GM19239 (cell line): ENCODE results near the gene KIF3A.
"Not testable (repeated sequence)": the region's sequence is repeated elsewhere in the genome, so short reads cannot be mapped to it uniquely, and the experiment has no call there.

Experiments used
- DNase-seq: peaks from one replicate; pipeline ENCODE4 v3.0.0; 2011; ENCODE audit warnings: low spot score; ENCODE audit not compliant: insufficient read length
- FAIRE-seq: peaks from 2 replicates; lab custom pipeline; 2011; peaks lifted over from hg19 to GRCh38; lab: Jason Lieb, UNC

KIF3A gene

DNA sequence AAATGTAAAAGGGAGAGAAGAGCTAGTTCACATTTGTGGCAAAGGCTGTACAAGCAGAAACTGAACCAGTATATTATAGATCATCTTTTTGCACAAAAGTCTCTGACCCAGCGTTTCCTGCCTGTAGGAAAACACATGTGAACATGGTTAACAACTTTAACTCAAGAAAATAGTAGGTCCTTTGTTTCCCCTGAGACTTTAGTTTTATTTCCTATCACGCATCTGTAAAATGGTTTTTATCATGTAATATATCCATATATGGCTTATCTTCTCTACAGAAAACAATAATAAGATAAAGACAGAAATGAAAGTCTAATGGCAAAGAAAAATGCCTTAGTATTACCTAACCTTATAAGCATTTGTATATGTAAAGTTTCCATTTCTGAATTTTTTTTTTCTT is 2.7 kb downstream of the KIF3A start:
- FAIRE-seq (no peak), DNase-seq (no peak)

DNA sequence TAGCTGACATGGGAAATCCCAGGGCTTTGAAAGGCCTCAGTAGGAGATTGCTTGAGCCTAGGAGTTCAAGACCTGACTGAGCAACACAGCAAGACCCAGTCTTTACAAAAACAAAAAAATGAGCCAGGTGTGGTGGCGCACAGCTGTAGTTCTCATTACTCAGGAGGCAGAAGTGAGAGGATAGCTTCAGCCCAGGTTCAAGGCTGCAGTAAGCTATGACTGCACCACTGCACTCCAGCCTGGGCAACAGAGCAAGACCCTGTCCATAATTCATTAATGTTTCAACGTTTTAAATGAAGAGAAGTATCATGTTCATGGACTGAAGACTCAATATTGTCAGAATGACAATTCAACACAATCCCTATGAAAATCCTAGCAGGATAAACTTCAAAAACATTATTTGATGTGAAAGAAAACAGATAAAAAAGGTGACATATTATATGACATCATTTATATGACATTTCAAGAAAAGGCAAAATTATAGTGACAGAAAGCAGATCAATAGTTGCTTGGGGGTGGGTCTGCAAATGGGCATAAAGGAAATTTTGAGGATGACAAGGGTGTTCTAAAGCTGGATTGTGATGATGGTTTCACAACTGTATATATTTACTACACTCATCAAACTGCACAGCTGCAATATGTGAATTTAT is 3.7 kb downstream of the KIF3A start:
- FAIRE-seq = no peak
- no peak for DNase-seq

DNA sequence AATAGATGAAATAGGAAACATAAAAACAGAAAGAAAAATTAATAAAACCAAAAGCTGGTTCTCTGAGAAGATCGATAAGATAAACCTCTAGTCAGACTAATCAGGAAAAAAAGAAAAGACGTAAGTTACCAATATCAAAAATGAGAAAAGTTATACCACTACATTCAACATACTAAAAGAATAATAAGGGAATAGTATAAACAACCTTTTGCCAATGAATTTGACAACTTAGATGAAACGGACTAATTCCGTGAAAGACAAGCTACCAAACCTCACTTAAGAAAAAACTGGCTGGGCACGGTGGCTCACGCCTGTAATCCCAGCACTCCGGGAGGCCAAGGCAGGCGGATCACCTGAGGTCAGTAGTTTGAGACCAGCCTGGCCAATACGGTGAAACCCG is 7.5 kb downstream of the KIF3A start:
- no peak for DNase-seq
- FAIRE-seq = no peak

- FAIRE-seq = no peak
- DNase-seq = no peak
Observed at GRCh38 chr5:132725745-132726144, 11.6 kb downstream of the KIF3A start.

GRCh38 chr5:132718544-132719312 is 18.6 kb downstream of the KIF3A start:
- no peak for FAIRE-seq
- DNase-seq = no peak

DNA sequence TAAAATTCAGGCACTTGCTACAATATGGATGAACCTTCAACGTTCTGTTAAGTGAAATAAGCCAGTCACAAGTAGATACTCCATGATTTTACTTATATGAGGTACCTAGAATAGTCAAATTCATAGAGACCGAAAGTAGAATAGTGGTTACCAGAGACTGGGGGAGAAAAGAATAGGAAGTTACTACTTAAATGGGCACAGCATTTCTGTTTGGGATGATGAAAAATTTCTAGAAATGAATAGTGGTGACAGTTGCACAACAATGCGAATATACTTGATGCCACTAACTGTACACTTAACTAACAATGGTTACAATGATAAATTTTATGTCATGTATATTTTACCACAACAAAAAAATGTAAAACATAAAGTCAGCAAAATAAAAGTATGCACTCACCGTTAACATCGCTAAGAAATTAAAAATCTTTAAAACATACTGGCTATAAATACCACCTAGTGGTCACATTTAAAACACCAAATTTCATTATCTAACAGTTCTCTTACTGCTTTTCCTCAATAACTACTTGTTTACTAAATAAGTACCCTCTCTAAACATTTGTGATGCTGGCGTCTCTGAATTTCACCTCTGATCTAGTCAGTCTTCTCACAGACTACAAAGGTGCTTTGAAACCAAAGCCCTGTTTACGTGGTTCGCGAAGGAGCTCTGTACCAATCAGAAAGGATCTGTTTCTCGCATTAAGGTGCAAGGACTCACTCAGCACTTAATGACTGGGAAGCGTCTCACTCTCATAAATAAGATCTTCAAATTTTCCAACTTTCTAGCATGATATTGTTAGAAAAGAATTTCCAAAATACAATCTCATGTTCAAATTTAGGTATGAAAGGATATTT is 22.7 kb downstream of the KIF3A start:
- FAIRE-seq = peak; percentile 89
- DNase-seq = no peak

GRCh38 chr5:132708645-132709044 is 28.7 kb downstream of the KIF3A start:
- DNase-seq = no peak
- peak; percentile 23 for FAIRE-seq

GRCh38 chr5:132704875-132705274 is 32.5 kb downstream of the KIF3A start:
- no peak for DNase-seq
- FAIRE-seq = peak; percentile 4

GRCh38 chr5:132695956-132696355 is 41.4 kb downstream of the KIF3A start:
- no peak for DNase-seq
- no peak for FAIRE-seq

- FAIRE-seq = no peak
- DNase-seq = no peak
Observed at GRCh38 chr5:132692632-132692967, 44.7 kb downstream of the KIF3A start.

DNA sequence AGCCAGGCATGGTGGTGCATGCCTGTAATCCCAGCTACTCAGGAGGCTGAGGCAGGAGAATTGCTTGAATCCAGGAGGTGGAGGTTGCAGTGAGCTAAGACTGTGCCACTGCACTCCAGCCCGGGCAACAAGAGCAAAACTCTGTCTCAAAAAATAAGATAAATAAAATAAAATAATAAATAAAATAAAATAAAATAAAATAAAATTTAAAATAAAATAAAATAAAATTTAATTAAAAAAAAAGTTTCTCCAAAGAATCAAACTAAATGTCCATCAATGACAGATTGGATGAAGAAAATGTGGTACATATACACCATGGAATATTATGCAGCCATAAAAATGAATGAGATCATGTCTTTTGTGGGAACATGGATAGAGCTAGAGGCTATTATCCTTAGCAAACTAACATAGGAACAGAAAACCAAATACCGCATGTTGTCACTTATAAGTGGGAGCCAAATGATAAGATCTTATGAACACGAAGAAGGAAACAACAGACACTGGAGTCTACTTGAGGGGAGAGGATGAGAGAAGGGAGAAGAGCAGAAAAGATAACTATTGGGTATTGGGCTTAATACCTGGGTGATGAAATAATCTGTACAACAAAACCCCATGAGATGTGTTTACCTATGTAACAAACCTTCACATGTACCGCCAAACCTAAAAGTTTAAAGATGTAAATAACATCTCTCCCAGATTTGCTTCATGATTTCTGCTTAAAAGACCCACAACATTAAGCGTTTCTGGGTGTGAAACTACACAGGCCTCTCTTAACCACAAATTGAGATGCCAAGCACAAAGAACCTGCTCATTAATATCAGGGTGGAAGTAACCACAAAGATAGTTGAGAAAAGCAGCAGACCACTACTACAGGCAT is 45.4 kb downstream of the KIF3A start:
- peak; percentile 48 for FAIRE-seq
- DNase-seq = not testable (repeated sequence)

- FAIRE-seq = no peak
- no peak for DNase-seq
Observed at GRCh38 chr5:132690156-132690555, 47.2 kb downstream of the KIF3A start.

DNA sequence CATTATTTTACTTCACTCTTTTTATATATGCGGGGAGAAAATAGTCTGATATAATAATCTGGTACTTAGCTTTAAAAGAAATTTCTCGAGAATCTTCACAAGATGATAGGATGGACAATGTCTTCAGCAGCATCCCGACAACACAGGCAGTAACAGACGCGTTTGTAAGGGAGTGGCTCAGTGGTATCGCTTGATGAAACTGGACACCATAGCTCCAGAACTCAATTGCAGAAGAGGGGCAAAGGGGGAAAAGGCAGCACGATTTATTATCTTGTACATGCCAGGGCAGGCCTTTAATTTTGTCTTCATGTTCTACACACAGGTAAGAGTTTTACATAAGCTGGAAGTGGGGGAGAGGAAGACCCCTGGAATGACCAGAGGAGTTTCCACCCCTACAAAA is 47.8 kb downstream of the KIF3A start:
- no peak for DNase-seq
- FAIRE-seq = no peak

GRCh38 chr5:132688536-132689339 is 48.6 kb downstream of the KIF3A start:
- DNase-seq (no peak), FAIRE-seq (peak; percentile 83)

DNA sequence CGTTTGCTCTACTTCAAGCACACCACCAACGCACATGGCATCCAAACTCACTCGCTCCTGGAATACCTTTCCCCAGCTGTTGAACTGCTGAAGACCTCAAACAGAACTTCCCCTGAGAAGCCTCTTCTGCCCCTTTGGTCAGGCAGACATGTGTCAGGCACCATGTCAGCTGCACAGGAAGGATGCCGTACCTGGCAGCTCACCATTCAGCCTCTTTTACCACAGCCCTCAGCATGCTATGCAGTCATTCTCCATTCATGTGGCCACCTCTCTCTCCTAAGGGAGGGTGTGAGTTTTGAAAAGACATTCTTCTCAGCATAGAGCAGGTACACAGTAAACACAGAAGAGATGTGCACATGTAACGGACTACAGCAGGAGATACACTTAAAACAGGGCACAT is 49.4 kb downstream of the KIF3A start:
- no peak for DNase-seq
- peak; percentile 58 for FAIRE-seq

- DNase-seq (no peak), FAIRE-seq (no peak)
Observed at GRCh38 chr5:132686193-132686592, 51.2 kb downstream of the KIF3A start.

DNA sequence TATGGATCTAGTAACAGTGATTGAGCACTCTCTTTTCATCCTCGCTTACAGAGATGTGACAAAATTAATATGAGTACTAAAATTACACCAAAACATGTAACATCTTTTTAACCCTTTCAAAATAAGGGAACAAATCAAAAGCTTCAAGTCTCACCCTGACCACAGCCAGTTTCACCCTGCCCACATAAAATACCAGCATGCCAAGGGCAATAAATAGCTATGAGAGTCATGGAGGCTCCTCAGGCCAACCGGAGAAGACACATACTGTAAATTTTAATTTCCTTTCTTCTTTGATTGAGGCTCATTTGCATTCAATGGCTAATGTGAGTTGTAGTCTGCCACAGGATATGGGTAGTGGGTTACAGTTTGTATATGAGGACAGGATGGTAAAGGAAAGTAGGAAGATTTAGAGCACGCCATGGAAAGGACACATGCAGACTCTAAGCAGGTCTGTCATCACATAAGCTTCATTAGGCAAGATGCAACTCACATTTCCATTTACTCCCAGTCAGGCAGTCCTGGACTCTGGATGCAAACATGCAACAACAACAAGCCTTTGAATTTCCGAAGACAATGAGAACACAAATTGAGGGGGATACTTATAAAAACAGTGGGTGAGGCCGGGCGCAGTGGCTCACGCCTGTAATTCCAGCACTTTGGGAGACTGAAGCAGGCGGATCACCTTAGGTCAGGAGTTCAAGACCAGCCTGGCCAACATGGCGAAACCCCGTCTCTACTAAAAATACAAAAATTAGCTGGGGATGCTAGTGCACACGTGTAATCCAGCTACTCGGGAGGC is 52.2 kb downstream of the KIF3A start:
- FAIRE-seq (peak; percentile 75), DNase-seq (no peak)

GRCh38 chr5:132684491-132684890 is 52.9 kb downstream of the KIF3A start:
- FAIRE-seq (no peak), DNase-seq (no peak)

GRCh38 chr5:132681983-132682382 is 55.4 kb downstream of the KIF3A start:
- DNase-seq (no peak), FAIRE-seq (no peak)
